Endothelial cell of umbilical vein (primary cell): ENCODE measurements around the gene ATP13A2. TPM values are rescaled to one million over a fixed set of nuclear protein-coding genes. Genes with fewer than 3 reads are reported as not detected.

Experiments
- BruUV-seq: library from RNA; stranded (reverse); fragments of 400-500 nt; replicated peaks from 2 replicates; lab custom pipeline; 2021; lab: Mats Ljungman, UMichigan
- CTCF ChIA-PET: fragments of 300-600, 350-600 bp; sonication (Branson Sonifier 250); formaldehyde crosslinking; loops from one replicate; lab custom pipeline; 2021; ENCODE audit warnings: antibody characterized with exemption, inconsistent platforms; lab: Charles Lee
- POLR2A ChIA-PET: fragments of 300-600, 350-600 bp; sonication (Branson Sonifier 250); formaldehyde crosslinking; loops from one replicate; lab custom pipeline; 2021; ENCODE audit warnings: antibody characterized with exemption, inconsistent platforms; lab: Charles Lee
- DNase-seq: peaks from one replicate; pipeline ENCODE4 v3.0.0-alpha.2; 2011; ENCODE audit warnings: low read depth, low spot score
- FAIRE-seq: peaks from 2 replicates; lab custom pipeline; 2011; peaks lifted over from hg19 to GRCh38; lab: Jason Lieb, UNC
- H2AFZ ChIP-seq: 2 replicates; pipeline ENCODE4 v1.6.0; 2012; ENCODE audit warnings: low read depth, low read length, control low read depth, inconsistent platforms
- H3K27ac ChIP-seq: 2 replicates; pipeline ENCODE4 v1.5.1; 2011; ENCODE audit warnings: low read depth, mild to moderate bottlenecking, control low read depth, low read length, moderate library complexity; ENCODE audit not compliant: insufficient read depth
- H3K27me3 ChIP-seq, 2 experiments: 2 replicates each; pipeline versions ENCODE4 v1.6.0 to v1.6.1; 2011; ENCODE audit warnings: low read length in 2 of 2, mixed read lengths in 1 of 2; ENCODE audit not compliant: control insufficient read depth in 2 of 2, insufficient read depth in 2 of 2
- H3K36me3 ChIP-seq, 2 experiments: 2 replicates in 1 of 2; 3 replicates in 1 of 2; pipeline ENCODE4 v1.5.1; 2011; ENCODE audit warnings: low read length in 2 of 2, mild to moderate bottlenecking in 1 of 2, moderate library complexity in 1 of 2; ENCODE audit not compliant: control insufficient read depth in 2 of 2, insufficient read depth in 2 of 2; ENCODE audit errors: extremely low read depth in 1 of 2
- H3K4me1 ChIP-seq: 3 replicates; pipeline ENCODE4 v1.5.1; 2011; ENCODE audit warnings: mild to moderate bottlenecking, low read length; ENCODE audit not compliant: control insufficient read depth, insufficient read depth; ENCODE audit errors: extremely low read depth
- H3K4me2 ChIP-seq: 2 replicates; pipeline ENCODE4 v1.6.1; 2011; ENCODE audit warnings: low read length, control low read depth, mixed read lengths; ENCODE audit not compliant: insufficient read depth
- H3K4me3 ChIP-seq, 3 experiments: fragments of 200-600 bp in 1 of 3; sonication (generic), shearing (Covaris generic) in 1 of 3; replicated peaks in 1 of 3; 2 replicates each; pipeline ENCODE4 v1.5.1; 2011 to 2016; ENCODE audit warnings: control low read depth in 3 of 3, low read length in 3 of 3, mild to moderate bottlenecking in 2 of 3, inconsistent platforms in 1 of 3, low read depth in 1 of 3, moderate library complexity in 1 of 3; ENCODE audit not compliant: insufficient read depth in 1 of 3
- H3K79me2 ChIP-seq: 2 replicates; pipeline ENCODE4 v1.6.0; 2012; ENCODE audit warnings: low read length, inconsistent platforms; ENCODE audit not compliant: control insufficient read depth, insufficient read depth
- H3K9ac ChIP-seq: replicated peaks from 2 replicates; pipeline ENCODE3; 2011; ENCODE audit warnings: low read length, control low read depth; ENCODE audit not compliant: insufficient read depth; ENCODE audit errors: extremely low read depth
- H3K9me1 ChIP-seq: replicated peaks from 3 replicates; pipeline ENCODE4 v1.6.0; 2011; ENCODE audit warnings: mild to moderate bottlenecking, low read length; ENCODE audit not compliant: control insufficient read depth, insufficient read depth; ENCODE audit errors: extremely low read depth
- H3K9me3 ChIP-seq: replicated peaks from 2 replicates; pipeline ENCODE4 v1.5.1; 2012; ENCODE audit warnings: low read length, inconsistent platforms; ENCODE audit not compliant: control insufficient read depth, insufficient read depth
- H4K20me1 ChIP-seq: replicated peaks from 2 replicates; pipeline ENCODE3; 2011; ENCODE audit warnings: mild to moderate bottlenecking, low read length; ENCODE audit not compliant: control insufficient read depth, insufficient read depth; ENCODE audit errors: extremely low read depth
- CTCF ChIP-seq, 2 donors: IDR thresholded peaks; 1 replicate in 1 of 2; 2 replicates in 1 of 2; pipeline ENCODE4 v1.5.1; 2011; ENCODE audit warnings: low read length in 2 of 2, mild to moderate bottlenecking in 2 of 2, moderate library complexity in 2 of 2, control low read depth in 1 of 2, inconsistent platforms in 1 of 2, low read depth in 1 of 2; ENCODE audit not compliant: insufficient read depth in 1 of 2; ENCODE audit errors: extremely low read depth in 1 of 2
- EZH2 ChIP-seq: IDR thresholded peaks from 2 replicates; pipeline ENCODE4 v1.6.1; 2012; ENCODE audit warnings: borderline replicate concordance, low read depth, mild to moderate bottlenecking, moderate library complexity, low read length, inconsistent platforms; ENCODE audit not compliant: severe bottlenecking
- FOS ChIP-seq: IDR thresholded peaks from 2 replicates; pipeline ENCODE4 v1.6.1; 2011; ENCODE audit warnings: mild to moderate bottlenecking, low read length, moderate library complexity, borderline replicate concordance; ENCODE audit not compliant: insufficient read depth
- GATA2 ChIP-seq: IDR thresholded peaks from 2 replicates; pipeline ENCODE4 v1.7.0; 2011; ENCODE audit warnings: low read depth, mild to moderate bottlenecking, moderate library complexity, mixed read lengths, low read length; ENCODE audit not compliant: insufficient read length, insufficient read depth
- JUN ChIP-seq: IDR thresholded peaks from 2 replicates; pipeline ENCODE4 v1.6.1; 2011; ENCODE audit warnings: borderline replicate concordance, low read depth; ENCODE audit not compliant: insufficient read length, insufficient read depth
- MAX ChIP-seq: IDR thresholded peaks from 2 replicates; pipeline ENCODE4 v1.6.1; 2011; ENCODE audit not compliant: insufficient read depth, insufficient read length
- MYC ChIP-seq: IDR thresholded peaks from one replicate; pipeline ENCODE4 v1.6.1; 2011; ENCODE audit warnings: mild to moderate bottlenecking, low read depth, low read length
- POLR2A ChIP-seq: IDR thresholded peaks from 2 replicates; pipeline ENCODE4 v1.6.1; 2012; ENCODE audit warnings: low read depth, mild to moderate bottlenecking, control low read depth, low read length
- POLR2AphosphoS5 ChIP-seq: IDR thresholded peaks from 2 replicates; pipeline ENCODE4 v1.6.1; 2012; ENCODE audit warnings: low read depth, mild to moderate bottlenecking, control low read depth, low read length, moderate library complexity; ENCODE audit not compliant: insufficient read depth
- dilution Hi-C: fragments of 300-500 bp; cut with MboI; formaldehyde crosslinking; loops from one replicate; pipeline ENCODE4 v1.15.0; 2019; ENCODE audit warnings: low sequenced_read_pairs; ENCODE audit not compliant: extremely low pct_ligation_motif_present
- intact Hi-C: fragments of 100-400 bp; cut with micrococcal nuclease; formaldehyde crosslinking; loops from one replicate; pipeline ENCODE4 v1.10.0; 2022
- polyA plus RNA-seq, 4 experiments: library from polyadenylated mRNA; depleted of rRNA in 3 of 4; stranded (reverse) in 3 of 4; unstranded in 1 of 4; fragments of >200 nt; gene quantifications; 2 replicates each; pipeline versions ENCODE4 v1.2.1 to v1.2.3, GENCODE V29; 2011 to 2012; ENCODE audit warnings: missing spikeins in 1 of 4
- total RNA-seq: library from RNA; stranded (reverse); gene quantifications from 2 replicates; pipeline ENCODE4 v1.2.3, GENCODE V29; 2021

The ATP13A2 gene
- total and polyA plus RNA-seq, 2 donors (not counting 3 experiments of a cell fraction or from before 2014, with no cell fraction given): 44.9 to 60.6 TPM

- peak overlapping the region; percentile 59 for H3K4me2 ChIP-seq
- H3K4me1 ChIP-seq: no peaks in the 10 kb centered on the region
- intact Hi-C loops (loop anchor here (1.0 kb wide), 2 partner anchors 9 to 24 kb away; no protein-coding TSS in a partner anchor), dilution Hi-C loops (no loop called here)
- no peaks in the 10 kb centered on the region for H3K9me3 ChIP-seq
- H3K4me3 ChIP-seq: peak overlapping the region in 2 of 3 experiments; percentile 18 to 27
- H3K9me1 ChIP-seq: no peaks in the 10 kb centered on the region
- H3K9ac ChIP-seq: peak overlapping the region; percentile 24
- peak overlapping the region; percentile 73 for H2AFZ ChIP-seq
- no peaks in the 10 kb centered on the region for H4K20me1 ChIP-seq
- POLR2A ChIA-PET: no interaction called here
- H3K27ac ChIP-seq: no peak overlapping the region
- no peaks in the 10 kb centered on the region for H3K27me3 ChIP-seq
- DNase-seq (peak; percentile 69), FAIRE-seq (peak; percentile 91)
- BruUV-seq: no TSS peak
- CTCF ChIA-PET: interaction anchor here (0.5 to 5.4 kb wide), 29 partner anchors 9 to 340 kb away, joined by 3 to 32 read pairs (median 4); partner anchors contain the start of genes CROCC and MFAP2
- H3K36me3 ChIP-seq: peaks cover 0 to 2% of the 10 kb centered on the region in 2 experiments
- no peaks in the 10 kb centered on the region for H3K79me2 ChIP-seq
- TF ChIP-seq JUN (no peak), EZH2 (no peak), GATA2 (no peak), MAX (peak; percentile 34), POLR2A (peak; percentile 64), CTCF (IDR thresholded peaks at IDR 0.05; ENCODE audit: extremely low read depth in 1 of 2, insufficient read depth in 1 of 2, low read depth in 1 of 2, low read length in 2 of 2) (peak; percentile 77 to 85), POLR2AphosphoS5 (peak; percentile 75), MYC (no peak), FOS (no peak)
Measured at GRCh38 chr1:16960560-16961296, 51.0 kb downstream of the ATP13A2 start.
